ENCODE data around the gene DPP10.

Gene DPP10

GRCh38 chr2:115163572-115163971, 721.1 kb downstream of the DPP10 start:
- DNase-seq: no peak

- peak; percentile 14 for DNase-seq
Measured at GRCh38 chr2:115165529-115166109, 723.2 kb downstream of the DPP10 start.

- DNase-seq: no peak
Measured at GRCh38 chr2:115168457-115168856, 726.0 kb downstream of the DPP10 start.

GRCh38 chr2:115169814-115170213, 727.4 kb downstream of the DPP10 start:
- DNase-seq: no peak

GRCh38 chr2:115171751-115172150, 729.3 kb downstream of the DPP10 start:
- DNase-seq: no peak

GRCh38 chr2:115174651-115175050, 732.2 kb downstream of the DPP10 start:
- DNase-seq: no peak

GRCh38 chr2:115183144-115183543, 740.7 kb downstream of the DPP10 start:
- DNase-seq: no peak

- no peak for DNase-seq
Measured at GRCh38 chr2:115190459-115190858, 748.0 kb downstream of the DPP10 start.

GRCh38 chr2:115194623-115195022, 752.2 kb downstream of the DPP10 start:
- DNase-seq: no peak

GRCh38 chr2:115196587-115196986, 754.1 kb downstream of the DPP10 start:
- DNase-seq: no peak

GRCh38 chr2:115199966-115200365, 757.5 kb downstream of the DPP10 start:
- DNase-seq: no peak

- DNase-seq: no peak
Measured at GRCh38 chr2:115201386-115201785, 758.9 kb downstream of the DPP10 start.

- DNase-seq: no peak
Measured at GRCh38 chr2:115208493-115209164, 766.2 kb downstream of the DPP10 start.

- DNase-seq: no peak
Measured at GRCh38 chr2:115214050-115214449, 771.6 kb downstream of the DPP10 start.

GRCh38 chr2:115219296-115219695, 776.9 kb downstream of the DPP10 start:
- DNase-seq: no peak

- DNase-seq: no peak
Measured at GRCh38 chr2:115234186-115234585, 791.7 kb downstream of the DPP10 start.

GRCh38 chr2:115234737-115235136, 792.3 kb downstream of the DPP10 start:
- no peak for DNase-seq

GRCh38 chr2:115248066-115248465, 805.6 kb downstream of the DPP10 start:
- no peak for DNase-seq

- no peak for DNase-seq
Measured at GRCh38 chr2:115277366-115277765, 834.9 kb downstream of the DPP10 start.

- no peak for DNase-seq
Measured at GRCh38 chr2:115285416-115285815, 843.0 kb downstream of the DPP10 start.

GRCh38 chr2:115290478-115290877, 848.0 kb downstream of the DPP10 start:
- no peak for DNase-seq

GRCh38 chr2:115292742-115293141, 850.3 kb downstream of the DPP10 start:
- no peak for DNase-seq

GRCh38 chr2:115294999-115295398, 852.6 kb downstream of the DPP10 start:
- DNase-seq: no peak

- no peak for DNase-seq
Measured at GRCh38 chr2:115297056-115297455, 854.6 kb downstream of the DPP10 start.

- no peak for DNase-seq
Measured at GRCh38 chr2:115299199-115299598, 856.8 kb downstream of the DPP10 start.

All from NCI-H2081 treated with DMSO at 0.1 percent for 48 hours (cell line).